GM23338 (cell line): ENCODE measurements around the gene WNT11. TPM values are rescaled to one million over a fixed set of nuclear protein-coding genes. Genes with fewer than 3 reads are reported as not detected.

Experiments used
- ATAC-seq: fragments of 200-7000 bp; cut with Tn5 transposase; 3 replicates; pipeline ENCODE4 v1.9.1; 2020
- DNase-seq: peaks from one replicate; pipeline ENCODE4 v3.0.0-alpha.2; 2015; ENCODE audit warnings: low spot score
- H2AFZ ChIP-seq: fragments of 200-600 bp; sonication (generic); 2 replicates; pipeline ENCODE4 v1.8.0; 2016; ENCODE audit warnings: antibody characterized with exemption, mild to moderate bottlenecking, moderate library complexity
- H3F3A ChIP-seq: fragments of 200-600 bp; sonication (generic); replicated peaks from 2 replicates; pipeline ENCODE4 v1.8.0; 2017; ENCODE audit warnings: antibody characterized with exemption, mixed run types, low read depth
- H3K27ac ChIP-seq: fragments of 200-600 bp; sonication (generic); 2 replicates; pipeline ENCODE4 v1.6.1; 2016; ENCODE audit warnings: low read depth
- H3K27me3 ChIP-seq: fragments of 200-600 bp; sonication (generic); 2 replicates; pipeline ENCODE4 v1.8.0; 2016; ENCODE audit warnings: mild to moderate bottlenecking, mixed run types, moderate library complexity; ENCODE audit not compliant: insufficient read depth
- H3K36me3 ChIP-seq: fragments of 200-600 bp; sonication (generic); 2 replicates; pipeline ENCODE4 v1.8.0; 2016; ENCODE audit warnings: mild to moderate bottlenecking; ENCODE audit not compliant: insufficient read depth
- H3K4me1 ChIP-seq: fragments of 200-600 bp; sonication (generic); 2 replicates; pipeline ENCODE4 v1.8.0; 2016; ENCODE audit warnings: mild to moderate bottlenecking, moderate library complexity; ENCODE audit not compliant: insufficient read depth
- H3K4me2 ChIP-seq: fragments of 200-600 bp; sonication (generic); 2 replicates; pipeline ENCODE4 v1.7.1; 2017; ENCODE audit warnings: mixed run types
- H3K4me3 ChIP-seq: fragments of 200-600 bp; sonication (generic); 2 replicates; pipeline ENCODE4 v1.6.1; 2016; ENCODE audit warnings: mixed run types
- H3K79me2 ChIP-seq: fragments of 200-600 bp; sonication (generic); replicated peaks from 2 replicates; pipeline ENCODE4 v1.8.0; 2017; ENCODE audit warnings: mild to moderate bottlenecking; ENCODE audit not compliant: insufficient read depth
- H3K9me2 ChIP-seq: fragments of 200-600 bp; sonication (generic); 2 replicates; pipeline ENCODE4 v1.8.0; 2017; ENCODE audit not compliant: insufficient read depth
- H4K20me1 ChIP-seq: fragments of 200-600 bp; sonication (generic); replicated peaks from 2 replicates; pipeline ENCODE4 v1.8.0; 2017; ENCODE audit warnings: mild to moderate bottlenecking; ENCODE audit not compliant: insufficient read depth
- H3K27ac Mint-ChIP-seq: 2 replicates; pipeline ENCODE4 v1.8.0; 2020; ENCODE audit warnings: inconsistent platforms, mild to moderate bottlenecking, moderate library complexity, mixed read lengths
- H3K27me3 Mint-ChIP-seq: 3 replicates; pipeline ENCODE4 v1.8.0; 2022; ENCODE audit warnings: low read depth, mild to moderate bottlenecking, moderate library complexity, mixed read lengths, inconsistent platforms; ENCODE audit not compliant: insufficient read depth, poor library complexity
- H3K36me3 Mint-ChIP-seq: 3 replicates; pipeline ENCODE4 v1.8.0; 2021; ENCODE audit warnings: low read depth, mild to moderate bottlenecking, inconsistent platforms, moderate library complexity, mixed read lengths
- H3K4me1 Mint-ChIP-seq: 3 replicates; pipeline ENCODE4 v1.8.0; 2020; ENCODE audit warnings: mild to moderate bottlenecking, inconsistent platforms, mixed read lengths
- H3K4me3 Mint-ChIP-seq: 3 replicates; pipeline ENCODE4 v1.8.0; 2021; ENCODE audit warnings: moderate library complexity, mild to moderate bottlenecking, inconsistent platforms, mixed read lengths
- H3K9me3 Mint-ChIP-seq: 3 replicates; pipeline ENCODE4 v1.8.0; 2020; ENCODE audit warnings: moderate library complexity, mild to moderate bottlenecking, inconsistent platforms, mixed read lengths
- EZH2phosphoT487 ChIP-seq: fragments of 200-600 bp; sonication (generic); IDR thresholded peaks from one replicate; pipeline ENCODE4 v1.8.1; 2018; ENCODE audit warnings: antibody characterized with exemption; ENCODE audit not compliant: unreplicated experiment
- JUNB ChIP-seq: IDR thresholded peaks from one replicate; pipeline ENCODE4 v1.6.1; 2016; ENCODE audit warnings: antibody characterized with exemption; ENCODE audit not compliant: unreplicated experiment
- NANOG ChIP-seq: IDR thresholded peaks from 2 replicates; pipeline ENCODE4 v1.6.1; 2016; ENCODE audit warnings: antibody characterized with exemption, borderline replicate concordance
- STAT1 ChIP-seq: IDR thresholded peaks from one replicate; pipeline ENCODE4 v1.6.1; 2016; ENCODE audit warnings: antibody characterized with exemption; ENCODE audit not compliant: unreplicated experiment
- ZNF114 ChIP-seq: fragments of 250-450 bp; sonication (Bioruptor Pico); IDR thresholded peaks from 2 replicates; pipeline ENCODE4 v1.5.0; 2020; ENCODE audit warnings: mild to moderate bottlenecking, moderate library complexity
- ZNF331 ChIP-seq: fragments of 250-450 bp; sonication (Bioruptor Pico); IDR thresholded peaks from 2 replicates; pipeline ENCODE4 v1.5.0; 2020; ENCODE audit warnings: low read depth, mild to moderate bottlenecking, moderate library complexity
- polyA plus RNA-seq: library from polyadenylated mRNA; unstranded; fragments of >200 nt; fragmentation: Nextera tagmentation; extraction: Ambion mirVana; gene quantifications from 2 replicates; pipeline ENCODE4 v1.2.1, GENCODE V29; 2016
- total RNA-seq: library from RNA; depleted of rRNA; stranded (reverse); fragments of >200 nt; shearing (Covaris generic); gene quantifications from 2 replicates; pipeline ENCODE4 v1.2.3, GENCODE V29; 2014
- TF ChIP-seq, protein P1 (sequence below): IDR thresholded peaks from 2 replicates; pipeline ENCODE4 v1.6.1; 2016; ENCODE audit warnings: antibody characterized with exemption
- TF ChIP-seq, protein P2 (sequence below): IDR thresholded peaks from one replicate; pipeline ENCODE4 v1.6.1; 2018; ENCODE audit warnings: antibody characterized with exemption; ENCODE audit not compliant: unreplicated experiment
- TF ChIP-seq, protein P3 (sequence below), 2 experiments: fragments of 200-600 bp in 1 of 2; sonication (generic) in 1 of 2; conservative IDR thresholded peaks; 2 replicates each; pipeline versions ENCODE4 v1.5.1 to v1.6.1; 2016 to 2017; ENCODE audit warnings: antibody characterized with exemption in 2 of 2, low read depth in 2 of 2, mild to moderate bottlenecking in 2 of 2, moderate library complexity in 1 of 2

WNT11 gene
- total and polyA plus RNA-seq, 2 experiments from 2014 or later, result 0.44 to 0.56 TPM

DNA sequence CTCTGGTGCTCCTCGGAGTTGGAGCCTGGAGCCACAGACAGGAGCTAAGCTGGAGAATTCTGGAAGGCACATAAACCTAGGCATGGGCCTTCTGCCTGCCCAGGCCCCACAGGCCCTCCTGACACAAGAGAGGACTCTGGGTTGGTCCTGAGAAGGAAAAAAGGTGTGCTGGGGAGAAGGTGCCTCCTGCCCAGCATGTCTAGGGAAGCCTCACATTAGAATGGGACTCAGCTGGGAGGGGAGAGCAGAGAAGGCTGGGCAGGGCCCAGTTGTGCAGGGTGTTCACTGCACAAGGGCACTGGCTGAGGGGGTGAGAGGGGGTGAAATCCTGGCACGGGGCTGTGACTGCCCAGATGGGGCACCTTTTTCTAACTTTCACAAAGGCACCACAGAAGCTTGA, 39.4 kb upstream of the WNT11 start:
- no peak overlapping the region for H3K27ac Mint-ChIP-seq

More for the DNA sequence above, 39.4 kb upstream of the WNT11 start:
- Histone ChIP-seq H3K9me2 (no peaks in the 10 kb centered on the region), H3K36me3 (no peaks in the 10 kb centered on the region), H3K27me3 (peaks cover 30% of the 10 kb centered on the region), H4K20me1 (no peaks in the 10 kb centered on the region), H3K4me3 (no peak overlapping the region), H2AFZ (no peak overlapping the region), H3F3A (no peaks in the 10 kb centered on the region), H3K4me2 (no peak overlapping the region), H3K27ac (no peak overlapping the region), H3K79me2 (no peaks in the 10 kb centered on the region), H3K4me1 (peaks cover 10% of the 10 kb centered on the region; the same call in 1 of the 2 replicates)
- Mint-ChIP-seq H3K4me1 (peaks cover 16% of the 10 kb centered on the region; the same call in 2 of the 3 replicates), H3K4me3 (no peak overlapping the region), H3K27me3 (peaks cover 26% of the 10 kb centered on the region), H3K36me3 (peaks cover 3% of the 10 kb centered on the region; the same call in 1 of the 3 replicates), H3K9me3 (peaks cover 16% of the 10 kb centered on the region)
- ATAC-seq (no peak), DNase-seq (no peak)
- TF ChIP-seq, protein P1, sequence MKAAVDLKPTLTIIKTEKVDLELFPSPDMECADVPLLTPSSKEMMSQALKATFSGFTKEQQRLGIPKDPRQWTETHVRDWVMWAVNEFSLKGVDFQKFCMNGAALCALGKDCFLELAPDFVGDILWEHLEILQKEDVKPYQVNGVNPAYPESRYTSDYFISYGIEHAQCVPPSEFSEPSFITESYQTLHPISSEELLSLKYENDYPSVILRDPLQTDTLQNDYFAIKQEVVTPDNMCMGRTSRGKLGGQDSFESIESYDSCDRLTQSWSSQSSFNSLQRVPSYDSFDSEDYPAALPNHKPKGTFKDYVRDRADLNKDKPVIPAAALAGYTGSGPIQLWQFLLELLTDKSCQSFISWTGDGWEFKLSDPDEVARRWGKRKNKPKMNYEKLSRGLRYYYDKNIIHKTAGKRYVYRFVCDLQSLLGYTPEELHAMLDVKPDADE, result no peak
- TF ChIP-seq, protein P2, sequence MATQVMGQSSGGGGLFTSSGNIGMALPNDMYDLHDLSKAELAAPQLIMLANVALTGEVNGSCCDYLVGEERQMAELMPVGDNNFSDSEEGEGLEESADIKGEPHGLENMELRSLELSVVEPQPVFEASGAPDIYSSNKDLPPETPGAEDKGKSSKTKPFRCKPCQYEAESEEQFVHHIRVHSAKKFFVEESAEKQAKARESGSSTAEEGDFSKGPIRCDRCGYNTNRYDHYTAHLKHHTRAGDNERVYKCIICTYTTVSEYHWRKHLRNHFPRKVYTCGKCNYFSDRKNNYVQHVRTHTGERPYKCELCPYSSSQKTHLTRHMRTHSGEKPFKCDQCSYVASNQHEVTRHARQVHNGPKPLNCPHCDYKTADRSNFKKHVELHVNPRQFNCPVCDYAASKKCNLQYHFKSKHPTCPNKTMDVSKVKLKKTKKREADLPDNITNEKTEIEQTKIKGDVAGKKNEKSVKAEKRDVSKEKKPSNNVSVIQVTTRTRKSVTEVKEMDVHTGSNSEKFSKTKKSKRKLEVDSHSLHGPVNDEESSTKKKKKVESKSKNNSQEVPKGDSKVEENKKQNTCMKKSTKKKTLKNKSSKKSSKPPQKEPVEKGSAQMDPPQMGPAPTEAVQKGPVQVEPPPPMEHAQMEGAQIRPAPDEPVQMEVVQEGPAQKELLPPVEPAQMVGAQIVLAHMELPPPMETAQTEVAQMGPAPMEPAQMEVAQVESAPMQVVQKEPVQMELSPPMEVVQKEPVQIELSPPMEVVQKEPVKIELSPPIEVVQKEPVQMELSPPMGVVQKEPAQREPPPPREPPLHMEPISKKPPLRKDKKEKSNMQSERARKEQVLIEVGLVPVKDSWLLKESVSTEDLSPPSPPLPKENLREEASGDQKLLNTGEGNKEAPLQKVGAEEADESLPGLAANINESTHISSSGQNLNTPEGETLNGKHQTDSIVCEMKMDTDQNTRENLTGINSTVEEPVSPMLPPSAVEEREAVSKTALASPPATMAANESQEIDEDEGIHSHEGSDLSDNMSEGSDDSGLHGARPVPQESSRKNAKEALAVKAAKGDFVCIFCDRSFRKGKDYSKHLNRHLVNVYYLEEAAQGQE, result no peak
- TF ChIP-seq STAT1 (no peak), NANOG (no peak), JUNB (no peak), ZNF331 (CRISPR knock-in tag) (no peak), ZNF114 (CRISPR knock-in tag) (no peak), EZH2phosphoT487 (no peak)
- TF ChIP-seq, protein P3, sequence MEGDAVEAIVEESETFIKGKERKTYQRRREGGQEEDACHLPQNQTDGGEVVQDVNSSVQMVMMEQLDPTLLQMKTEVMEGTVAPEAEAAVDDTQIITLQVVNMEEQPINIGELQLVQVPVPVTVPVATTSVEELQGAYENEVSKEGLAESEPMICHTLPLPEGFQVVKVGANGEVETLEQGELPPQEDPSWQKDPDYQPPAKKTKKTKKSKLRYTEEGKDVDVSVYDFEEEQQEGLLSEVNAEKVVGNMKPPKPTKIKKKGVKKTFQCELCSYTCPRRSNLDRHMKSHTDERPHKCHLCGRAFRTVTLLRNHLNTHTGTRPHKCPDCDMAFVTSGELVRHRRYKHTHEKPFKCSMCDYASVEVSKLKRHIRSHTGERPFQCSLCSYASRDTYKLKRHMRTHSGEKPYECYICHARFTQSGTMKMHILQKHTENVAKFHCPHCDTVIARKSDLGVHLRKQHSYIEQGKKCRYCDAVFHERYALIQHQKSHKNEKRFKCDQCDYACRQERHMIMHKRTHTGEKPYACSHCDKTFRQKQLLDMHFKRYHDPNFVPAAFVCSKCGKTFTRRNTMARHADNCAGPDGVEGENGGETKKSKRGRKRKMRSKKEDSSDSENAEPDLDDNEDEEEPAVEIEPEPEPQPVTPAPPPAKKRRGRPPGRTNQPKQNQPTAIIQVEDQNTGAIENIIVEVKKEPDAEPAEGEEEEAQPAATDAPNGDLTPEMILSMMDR (conservative IDR thresholded peaks at IDR 0.05; ENCODE audit: low read depth in 2 of 2), result no peak
